ENCODE measurements around the gene CLCN3. TPM values are rescaled to one million over a fixed set of nuclear protein-coding genes. Genes with fewer than 3 reads are reported as not detected.

The CLCN3 gene
- total and polyA plus RNA-seq, 2 of the 4 experiments (the other 2 are of a cell fraction): 13.0 to 22.8 TPM

- Histone ChIP-seq H3K4ac (ENCODE audit: low read depth, low read length) (no peak overlapping the region), H3K56ac (ENCODE audit: extremely low read depth, insufficient read depth, low read length) (no peak overlapping the region), H2AFZ (replicated peaks; ENCODE audit: low read length, poor library complexity) (no peak overlapping the region), H3K9ac (ENCODE audit: low read depth, low read length) (no peak overlapping the region), H4K8ac (ENCODE audit: low read depth in 2 of 2, low read length in 2 of 2) (no peak overlapping the region), H3K79me1 (ENCODE audit: low read depth in 1 of 2, low read length in 2 of 2) (peaks cover 0 to 3% of the 10 kb centered on the region in 2 experiments; a peak in 1 of 4 replicates), H2AK9ac (replicated peaks; ENCODE audit: low read depth, low read length, poor library complexity) (no peak overlapping the region), H4K5ac (ENCODE audit: low read depth, low read length) (no peak overlapping the region), H3K4me2 (ENCODE audit: low read depth, low read length) (no peak overlapping the region), H3K9me3 (ENCODE audit: control insufficient read depth, insufficient read depth, low read length) (no peaks in the 10 kb centered on the region), H2BK5ac (ENCODE audit: low read depth, low read length, poor library complexity, severe bottlenecking) (no peak overlapping the region), H2AK5ac (ENCODE audit: low read depth, low read length) (no peak overlapping the region), H3K9me1 (ENCODE audit: insufficient read depth, low read length) (no peaks in the 10 kb centered on the region), H2BK20ac (ENCODE audit: low read depth, low read length) (no peak overlapping the region), H3K27ac (ENCODE audit: insufficient read depth, low read length) (no peak overlapping the region), H2BK120ac (ENCODE audit: low read depth, low read length) (no peak overlapping the region), H4K91ac (ENCODE audit: insufficient read depth, low read depth, low read length) (no peak overlapping the region), H3K4me3 (ENCODE audit: insufficient read depth, low read depth, low read length) (no peak overlapping the region), H3K23ac (ENCODE audit: low read depth, low read length) (no peak overlapping the region), H3K14ac (replicated peaks; ENCODE audit: low read depth, low read length) (no peak overlapping the region), H3K18ac (ENCODE audit: low read depth, low read length) (no peak overlapping the region), H4K20me1 (ENCODE audit: insufficient read depth, low read length) (no peaks in the 10 kb centered on the region), H3K36me3 (ENCODE audit: control insufficient read depth, insufficient read depth, low read length) (no peaks in the 10 kb centered on the region), H3K4me1 (ENCODE audit: control insufficient read depth, insufficient read depth, low read length) (no peaks in the 10 kb centered on the region), H3K27me3 (ENCODE audit: control insufficient read depth, insufficient read depth, low read length) (no peaks in the 10 kb centered on the region), H2BK15ac (ENCODE audit: low read depth, low read length) (no peak overlapping the region)
- WGBS, 2 experiments (ENCODE audit: extremely low coverage in 2 of 2, insufficient read length in 1 of 2): no CpG with 5 or more reads among the region's 2 CpGs
- ATAC-seq (ENCODE audit: low read depth) (no peak), DNase-seq (no peak)
- TF ChIP-seq MAZ (IDR thresholded peaks at IDR 0.05; ENCODE audit: borderline replicate concordance, low read depth, low read length) (no peak), NFE2L2 (IDR thresholded peaks at IDR 0.05; ENCODE audit: low read depth, low read length) (no peak), ELK1 (IDR thresholded peaks at IDR 0.05; ENCODE audit: borderline replicate concordance, low read depth, low read length) (no peak), USF2 (IDR thresholded peaks at IDR 0.05; ENCODE audit: low read depth, low read length) (no peak), RFX5 (IDR thresholded peaks at IDR 0.05; ENCODE audit: low read depth, low read length) (no peak), SMC3 (IDR thresholded peaks at IDR 0.05; ENCODE audit: low read depth, low read length) (no peak), RAD21 (IDR thresholded peaks at IDR 0.05; ENCODE audit: low read length) (no peak), CHD1 (IDR thresholded peaks at IDR 0.05; ENCODE audit: low read depth, low read length) (no peak), RCOR1 (IDR thresholded peaks at IDR 0.05; ENCODE audit: insufficient replicate concordance, low read length) (no peak), POLR2A (IDR thresholded peaks at IDR 0.05; ENCODE audit: low read depth, low read length) (no peak), BHLHE40 (IDR thresholded peaks at IDR 0.05; ENCODE audit: low read depth, low read length) (no peak)
- ChIA-PET CTCF (no interaction called here), POLR2A (ENCODE audit: unreplicated experiment) (no interaction called here)
- in situ Hi-C loops (cut with MboI; ENCODE audit: low sequenced_read_pairs): no loop called here
- BruUV-seq (replicated peaks): no TSS peak
- intact Hi-C loops (cut with micrococcal nuclease): no loop called here
- dilution Hi-C loops (cut with HindIII; ENCODE audit: low sequenced_read_pairs, unreplicated experiment): no loop called here
Measured at GRCh38 chr4:169677150-169677748, 56.9 kb downstream of the CLCN3 start.
